ENCODE data around the gene SPAG4.

The SPAG4 gene

GRCh38 chr20:35620818-35621559, 5.4 kb downstream of the SPAG4 start:
- no peak for DNase-seq
- no peaks in the 10 kb centered on the region for H3K27me3 ChIP-seq (ENCODE audit: insufficient read depth, low read depth, severe bottlenecking)
- H3K27ac ChIP-seq, result no peak overlapping the region
- no peak overlapping the region for H3K4me3 ChIP-seq (ENCODE audit: low read depth, low read length)
- TF ChIP-seq CTCF (IDR thresholded peaks at IDR 0.05; ENCODE audit: low read depth, low read length), result no peak
- peaks cover 13% of the 10 kb centered on the region for H3K36me3 ChIP-seq
- H3K9me3 ChIP-seq (ENCODE audit: severe bottlenecking), result no peaks in the 10 kb centered on the region

GRCh38 chr20:35621560-35621946, 5.9 kb downstream of the SPAG4 start:
- no peak for DNase-seq
- H3K36me3 ChIP-seq, result peaks cover 18% of the 10 kb centered on the region
- H3K27me3 ChIP-seq (ENCODE audit: insufficient read depth, low read depth, severe bottlenecking), result no peaks in the 10 kb centered on the region
- no peaks in the 10 kb centered on the region for H3K9me3 ChIP-seq (ENCODE audit: severe bottlenecking)
- H3K27ac ChIP-seq, result no peak overlapping the region
- H3K4me3 ChIP-seq (ENCODE audit: low read depth, low read length), result no peak overlapping the region
- TF ChIP-seq CTCF (IDR thresholded peaks at IDR 0.05; ENCODE audit: low read depth, low read length), result 0 out of 2 replicates have a peak, but pooled peaks have one; percentile 13

- TF ChIP-seq CTCF (IDR thresholded peaks at IDR 0.05; ENCODE audit: low read depth, low read length), result no peak
- H3K36me3 ChIP-seq, result peaks cover 46% of the 10 kb centered on the region
- DNase-seq, result no peak
- H3K27me3 ChIP-seq (ENCODE audit: insufficient read depth, low read depth, severe bottlenecking), result no peaks in the 10 kb centered on the region
- no peak overlapping the region for H3K4me3 ChIP-seq (ENCODE audit: low read depth, low read length)
- peak overlapping the region; percentile 54 for H3K27ac ChIP-seq
- no peaks in the 10 kb centered on the region for H3K9me3 ChIP-seq (ENCODE audit: severe bottlenecking)
Observed at GRCh38 chr20:35625584-35626385, 10.2 kb downstream of the SPAG4 start.

GRCh38 chr20:35626386-35627001, 10.9 kb downstream of the SPAG4 start:
- Histone ChIP-seq H3K9me3 (ENCODE audit: severe bottlenecking) (no peaks in the 10 kb centered on the region), H3K36me3 (peaks cover 52% of the 10 kb centered on the region), H3K4me3 (ENCODE audit: low read depth, low read length) (no peak overlapping the region), H3K27me3 (ENCODE audit: insufficient read depth, low read depth, severe bottlenecking) (no peaks in the 10 kb centered on the region), H3K27ac (peak overlapping the region; percentile 54)
- TF ChIP-seq CTCF (IDR thresholded peaks at IDR 0.05; ENCODE audit: low read depth, low read length), result no peak
- DNase-seq, result peak; percentile 49

- H3K27me3 ChIP-seq (ENCODE audit: insufficient read depth, low read depth, severe bottlenecking), result no peaks in the 10 kb centered on the region
- no peak for DNase-seq
- no peak overlapping the region for H3K27ac ChIP-seq
- no peak for TF ChIP-seq CTCF (IDR thresholded peaks at IDR 0.05; ENCODE audit: low read depth, low read length)
- H3K9me3 ChIP-seq (ENCODE audit: severe bottlenecking), result no peaks in the 10 kb centered on the region
- H3K36me3 ChIP-seq, result peaks cover 56% of the 10 kb centered on the region
- no peak overlapping the region for H3K4me3 ChIP-seq (ENCODE audit: low read depth, low read length)
Observed at GRCh38 chr20:35627121-35627520, 11.5 kb downstream of the SPAG4 start.

Data from WERI-Rb-1 (cell line).